BE2C (cell line): ENCODE measurements around the gene CAPN11.
"Not testable (repeated sequence)": the region's sequence is repeated elsewhere in the genome, so short reads cannot be mapped to it uniquely, and the experiment has no call there.

Experiments used
- DNase-seq: peaks from one replicate; pipeline ENCODE4 v3.0.0-alpha.2; 2020
- H3K27me3 ChIP-seq: fragments of 250-450 bp; sonication (Bioruptor Pico); 2 replicates; pipeline ENCODE4 v1.5.1; 2020; ENCODE audit warnings: mild to moderate bottlenecking
- H3K36me3 ChIP-seq: fragments of 250-450 bp; sonication (Bioruptor Pico); 2 replicates; pipeline ENCODE4 v1.5.1; 2020; ENCODE audit warnings: mild to moderate bottlenecking
- H3K4me1 ChIP-seq: fragments of 250-450 bp; sonication (Bioruptor Pico); 2 replicates; pipeline ENCODE4 v1.5.1; 2020
- H3K4me3 ChIP-seq: 2 replicates; pipeline ENCODE4 v1.5.1; 2011; ENCODE audit warnings: low read depth, low read length
- H3K9me3 ChIP-seq: fragments of 250-450 bp; sonication (Bioruptor Pico); 2 replicates; pipeline ENCODE4 v1.5.1; 2020
- TF ChIP-seq, protein P1 (sequence below): IDR thresholded peaks from 2 replicates; pipeline ENCODE4 v1.5.1; 2012; ENCODE audit warnings: mild to moderate bottlenecking, low read depth, low read length

CAPN11 gene

DNA sequence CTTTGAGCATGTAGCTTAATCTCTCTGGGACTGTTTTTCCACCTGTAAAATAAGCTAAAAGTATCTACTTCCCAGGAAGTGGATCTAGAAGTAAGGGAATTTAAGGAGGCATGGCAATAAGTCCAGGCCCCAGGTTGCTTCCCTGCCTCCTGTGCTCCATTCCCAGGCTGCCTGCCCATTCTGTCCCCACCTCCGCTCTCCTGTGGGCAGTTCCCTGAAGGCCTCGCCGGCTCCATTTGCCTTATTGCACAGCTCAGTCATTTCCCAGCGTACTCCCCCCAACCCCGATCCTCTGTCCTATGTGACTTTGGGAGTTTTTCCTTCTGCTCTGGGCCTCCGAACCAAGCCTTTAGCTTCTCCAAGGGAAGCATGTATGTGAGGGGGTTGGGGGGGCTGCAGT lies 69.4 kb downstream of the CAPN11 start:
- Histone ChIP-seq H3K9me3 (no peaks in the 10 kb centered on the region), H3K4me1 (peaks cover 19% of the 10 kb centered on the region), H3K4me3 (no peak overlapping the region), H3K27me3 (no peaks in the 10 kb centered on the region), H3K36me3 (peaks cover 42% of the 10 kb centered on the region)
- TF ChIP-seq, protein P1, sequence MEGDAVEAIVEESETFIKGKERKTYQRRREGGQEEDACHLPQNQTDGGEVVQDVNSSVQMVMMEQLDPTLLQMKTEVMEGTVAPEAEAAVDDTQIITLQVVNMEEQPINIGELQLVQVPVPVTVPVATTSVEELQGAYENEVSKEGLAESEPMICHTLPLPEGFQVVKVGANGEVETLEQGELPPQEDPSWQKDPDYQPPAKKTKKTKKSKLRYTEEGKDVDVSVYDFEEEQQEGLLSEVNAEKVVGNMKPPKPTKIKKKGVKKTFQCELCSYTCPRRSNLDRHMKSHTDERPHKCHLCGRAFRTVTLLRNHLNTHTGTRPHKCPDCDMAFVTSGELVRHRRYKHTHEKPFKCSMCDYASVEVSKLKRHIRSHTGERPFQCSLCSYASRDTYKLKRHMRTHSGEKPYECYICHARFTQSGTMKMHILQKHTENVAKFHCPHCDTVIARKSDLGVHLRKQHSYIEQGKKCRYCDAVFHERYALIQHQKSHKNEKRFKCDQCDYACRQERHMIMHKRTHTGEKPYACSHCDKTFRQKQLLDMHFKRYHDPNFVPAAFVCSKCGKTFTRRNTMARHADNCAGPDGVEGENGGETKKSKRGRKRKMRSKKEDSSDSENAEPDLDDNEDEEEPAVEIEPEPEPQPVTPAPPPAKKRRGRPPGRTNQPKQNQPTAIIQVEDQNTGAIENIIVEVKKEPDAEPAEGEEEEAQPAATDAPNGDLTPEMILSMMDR: no peak
- no peak for DNase-seq

DNA sequence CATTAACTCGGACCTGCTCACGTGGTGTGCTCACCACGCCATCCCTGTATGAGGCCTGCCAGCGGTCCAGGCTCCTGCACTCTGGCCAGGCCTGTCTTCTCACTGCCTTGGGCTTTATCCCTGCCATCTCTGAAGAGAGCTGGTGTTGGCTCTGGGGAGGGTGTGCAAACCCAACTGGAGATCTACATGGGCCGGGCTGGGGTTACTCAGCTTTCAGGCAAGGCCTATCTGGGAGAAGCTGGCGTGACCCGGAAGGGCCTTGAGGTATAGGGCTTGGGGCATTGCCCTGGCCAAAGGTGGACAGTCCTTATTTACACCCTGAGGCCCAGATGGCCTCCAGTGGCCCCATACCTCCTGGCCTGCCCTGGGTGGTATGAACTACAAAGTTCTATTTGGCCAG lies 69.8 kb downstream of the CAPN11 start:
- DNase-seq: no peak
- Histone ChIP-seq H3K27me3 (no peaks in the 10 kb centered on the region), H3K9me3 (no peaks in the 10 kb centered on the region), H3K4me1 (peaks cover 19% of the 10 kb centered on the region), H3K36me3 (peaks cover 46% of the 10 kb centered on the region), H3K4me3 (no peak overlapping the region)
- TF ChIP-seq, protein P1: no peak

DNA sequence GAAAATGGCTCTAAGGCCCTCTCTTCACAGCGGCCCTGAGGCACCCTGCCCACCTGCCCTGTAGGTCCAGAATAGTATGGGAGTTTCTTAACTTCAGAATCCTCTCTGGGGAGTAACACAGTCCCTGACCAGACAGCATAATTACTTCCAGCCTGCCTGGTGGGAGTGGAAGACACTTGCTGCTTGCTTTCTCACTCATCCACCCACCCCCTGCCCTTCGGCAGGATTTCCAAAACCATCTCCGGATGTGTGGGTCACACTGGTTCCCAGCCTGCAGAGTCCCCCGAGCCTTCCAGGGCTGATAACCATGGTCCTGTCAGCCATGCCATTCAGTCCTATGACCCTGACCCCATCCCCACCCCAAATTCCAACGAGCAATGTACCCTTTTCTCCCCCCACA lies 70.2 kb downstream of the CAPN11 start:
- H3K4me3 ChIP-seq: no peak overlapping the region
- H3K36me3 ChIP-seq: peaks cover 50% of the 10 kb centered on the region
- H3K4me1 ChIP-seq: peaks cover 23% of the 10 kb centered on the region
- H3K27me3 ChIP-seq: no peaks in the 10 kb centered on the region
- H3K9me3 ChIP-seq: no peaks in the 10 kb centered on the region
- TF ChIP-seq, protein P1: no peak
- DNase-seq: no peak

DNA sequence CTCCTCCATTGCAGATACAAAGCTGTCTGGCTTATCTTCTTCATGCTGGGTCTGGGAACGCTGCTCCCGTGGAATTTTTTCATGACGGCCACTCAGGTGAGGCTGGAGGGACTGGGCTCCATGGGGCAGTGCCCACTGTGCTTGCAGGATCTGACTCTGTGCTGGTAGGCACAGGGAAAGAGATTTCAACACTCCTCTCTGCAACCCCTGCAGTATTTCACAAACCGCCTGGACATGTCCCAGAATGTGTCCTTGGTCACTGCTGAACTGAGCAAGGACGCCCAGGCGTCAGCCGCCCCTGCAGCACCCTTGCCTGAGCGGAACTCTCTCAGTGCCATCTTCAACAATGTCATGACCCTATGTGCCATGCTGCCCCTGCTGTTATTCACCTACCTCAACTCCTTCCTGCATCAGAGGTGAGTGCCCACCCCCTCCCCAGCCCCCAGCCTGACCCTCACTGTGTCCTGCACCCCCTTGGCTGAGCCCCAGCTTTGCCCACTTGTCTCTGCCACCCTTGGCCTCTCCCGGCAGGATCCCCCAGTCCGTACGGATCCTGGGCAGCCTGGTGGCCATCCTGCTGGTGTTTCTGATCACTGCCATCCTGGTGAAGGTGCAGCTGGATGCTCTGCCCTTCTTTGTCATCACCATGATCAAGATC lies 70.9 kb downstream of the CAPN11 start:
- TF ChIP-seq, protein P1: no peak
- H3K36me3 ChIP-seq: peaks cover 54% of the 10 kb centered on the region
- no peak overlapping the region for H3K4me3 ChIP-seq
- no peak for DNase-seq
- H3K4me1 ChIP-seq: peaks cover 30% of the 10 kb centered on the region
- H3K9me3 ChIP-seq: no peaks in the 10 kb centered on the region
- H3K27me3 ChIP-seq: no peaks in the 10 kb centered on the region

DNA sequence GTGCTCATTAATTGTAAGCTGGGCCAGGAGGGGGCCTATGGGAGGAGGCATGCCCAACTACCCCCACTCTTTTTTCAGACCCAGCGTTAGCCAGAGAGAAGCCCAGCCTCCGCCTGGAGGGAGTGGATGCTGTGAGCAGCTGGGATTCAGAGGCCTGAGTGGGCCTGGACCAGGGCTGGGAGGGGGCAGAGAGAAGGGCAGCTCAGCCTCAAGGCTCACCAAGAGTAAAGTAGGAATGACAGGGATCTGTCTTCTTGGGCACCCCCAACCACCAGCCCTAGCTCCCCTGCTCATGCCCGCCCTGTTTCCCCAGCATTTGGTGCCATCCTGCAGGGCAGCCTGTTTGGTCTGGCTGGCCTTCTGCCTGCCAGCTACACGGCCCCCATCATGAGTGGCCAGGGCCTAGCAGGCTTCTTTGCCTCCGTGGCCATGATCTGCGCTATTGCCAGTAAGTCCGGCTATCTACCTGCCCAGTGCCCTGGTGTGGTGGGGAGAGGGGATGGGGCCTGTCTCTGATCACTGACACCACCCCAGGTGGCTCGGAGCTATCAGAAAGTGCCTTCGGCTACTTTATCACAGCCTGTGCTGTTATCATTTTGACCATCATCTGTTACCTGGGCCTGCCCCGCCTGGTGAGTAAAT lies 71.5 kb downstream of the CAPN11 start:
- Histone ChIP-seq H3K36me3 (peaks cover 61% of the 10 kb centered on the region), H3K4me3 (no peak overlapping the region), H3K4me1 (peaks cover 36% of the 10 kb centered on the region), H3K9me3 (no peaks in the 10 kb centered on the region), H3K27me3 (no peaks in the 10 kb centered on the region)
- no peak for DNase-seq
- TF ChIP-seq, protein P1: no peak

DNA sequence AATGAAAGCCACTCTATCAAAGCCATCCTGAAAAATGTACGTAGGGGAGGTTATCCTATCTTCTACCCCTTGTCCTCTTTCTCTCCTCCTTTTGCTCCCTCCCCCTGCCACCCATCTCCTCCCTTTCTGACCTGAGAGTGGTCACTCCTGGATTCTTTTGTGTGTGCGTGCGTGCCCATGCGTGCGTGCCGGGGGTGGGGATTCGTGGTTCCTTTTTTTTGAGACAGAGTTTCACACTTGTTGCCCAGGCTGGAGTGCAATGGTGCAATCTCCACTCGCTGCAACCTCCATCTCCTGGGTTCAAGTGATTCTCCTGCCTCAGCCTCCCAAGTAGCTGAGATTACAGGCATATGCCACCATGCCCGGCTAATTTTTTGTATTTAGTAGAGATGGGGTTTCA lies 72.8 kb downstream of the CAPN11 start:
- H3K9me3 ChIP-seq, DNase-seq, H3K4me3 ChIP-seq, H3K27me3 ChIP-seq: not testable (repeated sequence)
- peaks cover 67% of the 10 kb centered on the region for H3K36me3 ChIP-seq
- H3K4me1 ChIP-seq: peaks cover 37% of the 10 kb centered on the region
